H1 (cell line): ENCODE results near the gene GRK7. TPM values are rescaled to one million over a fixed set of nuclear protein-coding genes. Genes with fewer than 3 reads are reported as not detected.

Experiments used
- GABPA ChIP-seq: IDR thresholded peaks from 2 replicates; pipeline ENCODE4 v1.6.1; 2011; ENCODE audit warnings: mild to moderate bottlenecking, low read length, moderate library complexity, borderline replicate concordance; ENCODE audit not compliant: insufficient read depth
- GTF2F1 ChIP-seq: IDR thresholded peaks from 2 replicates; pipeline ENCODE4 v1.6.1; 2012; ENCODE audit warnings: low read depth, low read length, improper control_type of control experiment, borderline replicate concordance
- MAX ChIP-seq: IDR thresholded peaks from 2 replicates; pipeline ENCODE4 v1.6.1; 2012; ENCODE audit warnings: inconsistent platforms
- NRF1 ChIP-seq: IDR thresholded peaks from 2 replicates; pipeline ENCODE4 v1.6.1; 2011; ENCODE audit warnings: mild to moderate bottlenecking, low read depth, low read length, improper control_type of control experiment
- RNF2 ChIP-seq: fragments of 200-900, 300-1000 bp; sonication (generic); IDR thresholded peaks from 2 replicates; pipeline ENCODE4 v1.7.1; 2016; ENCODE audit warnings: borderline replicate concordance, low read depth, mild to moderate bottlenecking, antibody characterized with exemption, low read length; ENCODE audit not compliant: poor library complexity, severe bottlenecking; ENCODE audit errors: missing control alignments
- SAP30 ChIP-seq: fragments of 300-600 bp; sonication (generic); IDR thresholded peaks from 2 replicates; pipeline ENCODE4 v1.7.1; 2012; ENCODE audit warnings: low read length, moderate library complexity, mild to moderate bottlenecking, inconsistent platforms; ENCODE audit not compliant: insufficient read depth, insufficient replicate concordance
- SIX5 ChIP-seq: IDR thresholded peaks from 2 replicates; pipeline ENCODE4 v1.6.1; 2011; ENCODE audit warnings: mild to moderate bottlenecking, low read depth, low read length
- SP2 ChIP-seq: IDR thresholded peaks from 2 replicates; pipeline ENCODE4 v1.6.1; 2012; ENCODE audit warnings: mild to moderate bottlenecking, low read length, inconsistent platforms
- SUZ12 ChIP-seq: fragments of 200-600 bp; sonication (generic); IDR thresholded peaks from 2 replicates; pipeline ENCODE4 v1.6.1; 2012; ENCODE audit warnings: mild to moderate bottlenecking, inconsistent platforms, low read length, moderate library complexity, mixed read lengths
- ZNF274 ChIP-seq: IDR thresholded peaks from 2 replicates; pipeline ENCODE4 v1.7.0; 2012; ENCODE audit warnings: low read length, borderline replicate concordance; ENCODE audit errors: extremely low read depth
- polyA plus RNA-seq, 7 experiments: library from polyadenylated mRNA; depleted of rRNA in 3 of 7; stranded (reverse) in 5 of 7; unstranded in 2 of 7; fragments of >200 nt in 5 of 7; fragments of 200-250 nt in 2 of 7; gene quantifications; 1 replicate in 5 of 7; 2 replicates in 1 of 7; 4 replicates in 1 of 7; pipeline versions ENCODE4 v1.2.1 to v1.2.3, GENCODE V29; 2011 to 2013; ENCODE audit warnings: missing spikeins in 2 of 7, mixed read lengths in 2 of 7
- total RNA-seq: library from RNA; stranded (reverse); fragmentation: NEBNext Ultra II Directional; extraction: Animal tissue kit (Norgen Biotek cat#: 25700); gene quantifications from 2 replicates; pipeline ENCODE4 v1.2.1, GENCODE V29; 2021
- TF ChIP-seq, protein P1 (sequence below): IDR thresholded peaks from 2 replicates; pipeline ENCODE4 v1.6.1; 2012; ENCODE audit warnings: inconsistent platforms
- TF ChIP-seq, protein P2 (sequence below): IDR thresholded peaks from 2 replicates; pipeline ENCODE4 v1.6.1; 2012; ENCODE audit warnings: low read length, inconsistent platforms

Gene GRK7
- total and polyA plus RNA-seq, 2 of the 8 experiments (the other 6 are each of a cell fraction or from before 2014, with no cell fraction given): not detected

DNA sequence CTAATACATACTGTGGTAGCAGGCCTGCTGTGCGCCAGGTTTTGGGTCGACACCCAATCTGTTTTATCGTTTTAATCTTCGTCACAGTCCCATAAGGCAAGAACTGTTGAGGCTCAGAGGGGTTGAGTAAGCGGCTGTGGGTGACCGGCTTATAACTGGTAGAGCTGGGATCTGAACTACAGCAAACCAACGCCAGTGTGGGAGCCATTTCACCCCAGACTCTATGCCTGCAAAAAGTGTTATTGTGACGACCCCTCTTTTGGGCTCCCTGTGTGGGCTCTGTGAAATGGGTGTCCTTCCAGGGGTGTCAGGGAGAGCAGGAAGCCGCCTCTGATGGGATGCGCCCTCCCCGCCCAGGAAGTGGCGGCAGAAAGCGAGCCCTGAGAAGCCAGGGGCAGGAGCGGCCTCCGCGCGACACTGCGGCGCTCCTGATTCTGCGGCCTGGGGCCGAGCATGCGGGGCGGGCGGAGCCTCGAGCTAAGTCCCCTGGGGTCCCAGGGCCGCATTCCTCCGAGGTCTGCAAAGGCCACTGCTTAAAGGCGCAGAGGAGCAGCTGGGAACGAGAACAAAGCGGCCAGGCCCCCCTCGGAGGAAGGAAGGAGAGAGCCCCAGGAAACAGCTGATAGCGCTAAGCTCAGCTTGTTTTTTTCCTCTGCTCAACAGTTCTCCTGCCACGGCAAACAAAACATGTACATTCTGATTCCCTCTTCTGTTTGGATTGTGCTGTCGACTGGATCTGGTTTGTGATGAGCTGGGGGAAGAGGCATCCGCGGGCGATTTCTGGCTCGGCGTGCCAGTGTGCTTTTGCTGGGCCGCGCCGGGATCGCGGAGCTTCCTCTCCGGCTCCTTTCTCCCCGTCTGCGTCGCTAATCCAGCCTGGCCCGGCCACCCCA is 33.9 kb downstream of the GRK7 start (continued):
- no peak for TF ChIP-seq SAP30
- TF ChIP-seq SIX5: no peak
- peak; percentile 43; the same call in 1 of the 2 replicates for TF ChIP-seq SUZ12
- TF ChIP-seq ZNF274: no peak
- TF ChIP-seq SP2: no peak
- TF ChIP-seq, protein P1, sequence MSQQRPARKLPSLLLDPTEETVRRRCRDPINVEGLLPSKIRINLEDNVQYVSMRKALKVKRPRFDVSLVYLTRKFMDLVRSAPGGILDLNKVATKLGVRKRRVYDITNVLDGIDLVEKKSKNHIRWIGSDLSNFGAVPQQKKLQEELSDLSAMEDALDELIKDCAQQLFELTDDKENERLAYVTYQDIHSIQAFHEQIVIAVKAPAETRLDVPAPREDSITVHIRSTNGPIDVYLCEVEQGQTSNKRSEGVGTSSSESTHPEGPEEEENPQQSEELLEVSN: peak; percentile 86
- TF ChIP-seq MAX: peak; percentile 91
- TF ChIP-seq GABPA: 0 out of 2 replicates have a peak, but pooled peaks have one; percentile 10
- no peak for TF ChIP-seq NRF1
- TF ChIP-seq GTF2F1: no peak
- TF ChIP-seq, protein P2, sequence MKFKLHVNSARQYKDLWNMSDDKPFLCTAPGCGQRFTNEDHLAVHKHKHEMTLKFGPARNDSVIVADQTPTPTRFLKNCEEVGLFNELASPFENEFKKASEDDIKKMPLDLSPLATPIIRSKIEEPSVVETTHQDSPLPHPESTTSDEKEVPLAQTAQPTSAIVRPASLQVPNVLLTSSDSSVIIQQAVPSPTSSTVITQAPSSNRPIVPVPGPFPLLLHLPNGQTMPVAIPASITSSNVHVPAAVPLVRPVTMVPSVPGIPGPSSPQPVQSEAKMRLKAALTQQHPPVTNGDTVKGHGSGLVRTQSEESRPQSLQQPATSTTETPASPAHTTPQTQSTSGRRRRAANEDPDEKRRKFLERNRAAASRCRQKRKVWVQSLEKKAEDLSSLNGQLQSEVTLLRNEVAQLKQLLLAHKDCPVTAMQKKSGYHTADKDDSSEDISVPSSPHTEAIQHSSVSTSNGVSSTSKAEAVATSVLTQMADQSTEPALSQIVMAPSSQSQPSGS: 0 out of 2 replicates have a peak, but pooled peaks have one; percentile 18
- TF ChIP-seq RNF2: no peak
